HG03103 (cell line): ENCODE measurements around the gene GFRA1.

Experiments used
- ATAC-seq: cut with Tn5 transposase; IDR thresholded peaks from one replicate; pipeline ENCODE4 v1.9.1; 2021; ENCODE audit warnings: low read depth; ENCODE audit not compliant: unreplicated experiment

The GFRA1 gene

GRCh38 chr10:116271593-116272439 is 1.2 kb downstream of the GFRA1 start:
- no peak for ATAC-seq

GRCh38 chr10:116270771-116271592 is 2.0 kb downstream of the GFRA1 start:
- no peak for ATAC-seq

GRCh38 chr10:116270126-116270770 is 2.8 kb downstream of the GFRA1 start:
- no peak for ATAC-seq

- ATAC-seq = no peak
These were observed 3.4 kb downstream of the GFRA1 start for GRCh38 chr10:116269619-116270018.

GRCh38 chr10:116268976-116269375 is 4.0 kb downstream of the GFRA1 start:
- no peak for ATAC-seq

GRCh38 chr10:116265686-116266085 is 7.3 kb downstream of the GFRA1 start:
- no peak for ATAC-seq

GRCh38 chr10:116263870-116264655 is 8.9 kb downstream of the GFRA1 start:
- ATAC-seq = no peak

GRCh38 chr10:116262678-116263077 is 10.3 kb downstream of the GFRA1 start:
- no peak for ATAC-seq

GRCh38 chr10:116260599-116260998 is 12.4 kb downstream of the GFRA1 start:
- no peak for ATAC-seq

GRCh38 chr10:116259638-116260037 is 13.4 kb downstream of the GFRA1 start:
- no peak for ATAC-seq

- no peak for ATAC-seq
These were observed 15.2 kb downstream of the GFRA1 start for GRCh38 chr10:116257785-116258184.

GRCh38 chr10:116256752-116257259 is 16.2 kb downstream of the GFRA1 start:
- no peak for ATAC-seq

- no peak for ATAC-seq
These were observed 16.9 kb downstream of the GFRA1 start for GRCh38 chr10:116255886-116256751.

- no peak for ATAC-seq
These were observed 18.4 kb downstream of the GFRA1 start for GRCh38 chr10:116254422-116255155.

GRCh38 chr10:116253716-116254115 is 19.3 kb downstream of the GFRA1 start:
- ATAC-seq = no peak

GRCh38 chr10:116251602-116252395 is 21.2 kb downstream of the GFRA1 start:
- ATAC-seq = no peak

- ATAC-seq = no peak
These were observed 25.3 kb downstream of the GFRA1 start for GRCh38 chr10:116247691-116248090.

GRCh38 chr10:116246263-116246662 is 26.7 kb downstream of the GFRA1 start:
- ATAC-seq = no peak
